Astrocyte (in vitro differentiated cells and primary cell): ENCODE results near the gene COBL.

ENCODE experiments used
- EZH2 ChIP-seq: IDR thresholded peaks from 2 replicates; pipeline ENCODE4 v1.6.1; 2012; ENCODE audit warnings: mild to moderate bottlenecking, low read length, inconsistent platforms; ENCODE audit not compliant: insufficient read depth
- TF ChIP-seq, protein P1 (sequence below): IDR thresholded peaks from 2 replicates; pipeline ENCODE4 v1.5.1; 2011; ENCODE audit warnings: low read depth, mild to moderate bottlenecking, inconsistent platforms, low read length, moderate library complexity; ENCODE audit not compliant: insufficient read depth

DNA sequence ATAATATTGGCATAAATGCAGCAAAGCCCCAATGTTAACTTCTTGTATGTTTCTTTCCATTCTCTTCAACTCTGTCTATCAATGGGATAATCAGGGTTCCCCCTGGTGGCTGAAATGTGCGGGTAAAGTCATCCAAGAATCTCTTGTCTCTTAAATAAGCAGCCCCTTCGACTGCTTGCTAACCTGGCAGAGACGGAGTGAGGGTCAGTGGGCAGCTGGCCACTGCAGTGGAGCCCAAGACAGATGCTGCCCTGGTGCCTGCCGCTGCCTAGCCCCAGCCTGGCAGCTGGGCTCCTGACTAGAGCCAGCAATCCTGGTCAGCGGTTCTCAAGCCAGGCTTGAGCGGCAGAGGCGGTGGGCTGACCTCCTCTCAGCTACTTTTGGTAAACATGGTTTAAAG is 248.9 kb downstream of the COBL start:
- no peak for TF ChIP-seq EZH2
- TF ChIP-seq, protein P1, sequence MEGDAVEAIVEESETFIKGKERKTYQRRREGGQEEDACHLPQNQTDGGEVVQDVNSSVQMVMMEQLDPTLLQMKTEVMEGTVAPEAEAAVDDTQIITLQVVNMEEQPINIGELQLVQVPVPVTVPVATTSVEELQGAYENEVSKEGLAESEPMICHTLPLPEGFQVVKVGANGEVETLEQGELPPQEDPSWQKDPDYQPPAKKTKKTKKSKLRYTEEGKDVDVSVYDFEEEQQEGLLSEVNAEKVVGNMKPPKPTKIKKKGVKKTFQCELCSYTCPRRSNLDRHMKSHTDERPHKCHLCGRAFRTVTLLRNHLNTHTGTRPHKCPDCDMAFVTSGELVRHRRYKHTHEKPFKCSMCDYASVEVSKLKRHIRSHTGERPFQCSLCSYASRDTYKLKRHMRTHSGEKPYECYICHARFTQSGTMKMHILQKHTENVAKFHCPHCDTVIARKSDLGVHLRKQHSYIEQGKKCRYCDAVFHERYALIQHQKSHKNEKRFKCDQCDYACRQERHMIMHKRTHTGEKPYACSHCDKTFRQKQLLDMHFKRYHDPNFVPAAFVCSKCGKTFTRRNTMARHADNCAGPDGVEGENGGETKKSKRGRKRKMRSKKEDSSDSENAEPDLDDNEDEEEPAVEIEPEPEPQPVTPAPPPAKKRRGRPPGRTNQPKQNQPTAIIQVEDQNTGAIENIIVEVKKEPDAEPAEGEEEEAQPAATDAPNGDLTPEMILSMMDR = peak; percentile 88
